HG03558 (cell line): ENCODE data around the gene MAST1.
"Not testable (repeated sequence)": the region's sequence is repeated elsewhere in the genome, so short reads cannot be mapped to it uniquely, and the experiment has no call there.

Source experiments
- ATAC-seq: cut with Tn5 transposase; IDR thresholded peaks from one replicate; pipeline ENCODE4 v1.9.1; 2021; ENCODE audit warnings: moderate number of reproducible peaks; ENCODE audit not compliant: unreplicated experiment; ENCODE audit errors: extremely low read depth

MAST1 gene

GRCh38 chr19:12838886-12839756 is 806 bp downstream of the MAST1 start:
- ATAC-seq: no peak

GRCh38 chr19:12840091-12841079 is 2.1 kb downstream of the MAST1 start:
- no peak for ATAC-seq

- no peak for ATAC-seq
Observed at GRCh38 chr19:12841094-12841493, 2.8 kb downstream of the MAST1 start.

GRCh38 chr19:12842511-12842910 is 4.2 kb downstream of the MAST1 start:
- ATAC-seq: no peak

GRCh38 chr19:12843328-12843727 is 5.0 kb downstream of the MAST1 start:
- ATAC-seq: no peak

GRCh38 chr19:12843999-12844732 is 5.9 kb downstream of the MAST1 start:
- no peak for ATAC-seq

- ATAC-seq: not testable (repeated sequence)
Observed at GRCh38 chr19:12846613-12847012, 8.3 kb downstream of the MAST1 start.

GRCh38 chr19:12847159-12848139 is 9.1 kb downstream of the MAST1 start:
- ATAC-seq: no peak

- no peak for ATAC-seq
Observed at GRCh38 chr19:12856653-12857052, 18.3 kb downstream of the MAST1 start.

- no peak for ATAC-seq
Observed at GRCh38 chr19:12858041-12858928, 20.0 kb downstream of the MAST1 start.

GRCh38 chr19:12859546-12859945 is 21.2 kb downstream of the MAST1 start:
- no peak for ATAC-seq

- no peak for ATAC-seq
Observed at GRCh38 chr19:12864143-12864542, 25.8 kb downstream of the MAST1 start.

GRCh38 chr19:12864721-12865715 is 26.7 kb downstream of the MAST1 start:
- no peak for ATAC-seq

GRCh38 chr19:12865746-12866415 is 27.6 kb downstream of the MAST1 start:
- ATAC-seq: no peak

GRCh38 chr19:12866416-12867119 is 28.3 kb downstream of the MAST1 start:
- ATAC-seq: no peak
